K562 (cell line): ENCODE data around the gene ITGB2. TPM values are rescaled to one million over a fixed set of nuclear protein-coding genes. Genes with fewer than 3 reads are reported as not detected.

ENCODE experiments used
- ARID2 ChIP-seq: fragments of 450-650 bp; IDR thresholded peaks from 2 replicates; pipeline ENCODE4 v1.6.1; 2017; ENCODE audit warnings: antibody characterized with exemption, mild to moderate bottlenecking
- BCOR ChIP-seq: fragments of 450-650 bp; IDR thresholded peaks from 2 replicates; pipeline ENCODE4 v1.6.1; 2016
- ESRRA ChIP-seq: fragments of 450-650 bp; IDR thresholded peaks from 2 replicates; pipeline ENCODE4 v1.6.1; 2014; ENCODE audit warnings: low read depth, mild to moderate bottlenecking, moderate library complexity, borderline replicate concordance
- ESRRB ChIP-seq: fragments of 250-450 bp; sonication (Bioruptor Pico); IDR thresholded peaks from 2 replicates; pipeline ENCODE4 v1.5.0; 2020; ENCODE audit warnings: mild to moderate bottlenecking, moderate library complexity, borderline replicate concordance
- ETV6 ChIP-seq, 3 experiments: fragments of 150-350 bp in 1 of 3; sonication (generic) in 1 of 3; formaldehyde crosslinking in 1 of 3; IDR thresholded peaks; 2 replicates each; pipeline versions ENCODE4 v1.6.1 to v1.8.0; 2014 to 2022; ENCODE audit warnings: borderline replicate concordance in 2 of 3, low read depth in 2 of 3, antibody characterized with exemption in 1 of 3, low read length in 1 of 3, mild to moderate bottlenecking in 1 of 3, missing genetic modification reagents in 1 of 3
- FOS ChIP-seq: IDR thresholded peaks from 3 replicates; pipeline ENCODE4 v1.6.1; 2011; ENCODE audit not compliant: insufficient read length; ENCODE audit errors: extremely low read depth
- FOXA3 ChIP-seq, 2 experiments: fragments of 450-650 bp in 1 of 2; sonication (generic) in 1 of 2; formaldehyde crosslinking; IDR thresholded peaks in 1 of 2; conservative IDR thresholded peaks in 1 of 2; 2 replicates each; pipeline versions ENCODE4 v1.4.0 to v1.8.0; 2020 to 2022; ENCODE audit warnings: mild to moderate bottlenecking in 2 of 2, missing genetic modification reagents in 1 of 2
- HDAC8 ChIP-seq: fragments of 450-650 bp; IDR thresholded peaks from 2 replicates; pipeline ENCODE4 v1.6.1; 2016; ENCODE audit warnings: mild to moderate bottlenecking, missing genetic modification characterization, moderate library complexity, missing compliant biosample characterization
- HNRNPLL ChIP-seq: fragments of 200-400 bp; formaldehyde crosslinking; IDR thresholded peaks from 2 replicates; pipeline ENCODE4 v1.6.1; 2017; ENCODE audit warnings: low read length, low read depth, mild to moderate bottlenecking; ENCODE audit not compliant: poor library complexity, severe bottlenecking
- IFI16 ChIP-seq: fragments of 250-450 bp; sonication (Bioruptor Pico); IDR thresholded peaks from 2 replicates; pipeline ENCODE4 v2.1.2; 2022; ENCODE audit warnings: mild to moderate bottlenecking, inconsistent platforms
- KAT8 ChIP-seq: fragments of 450-650 bp; IDR thresholded peaks from 2 replicates; pipeline ENCODE4 v1.6.1; 2016; ENCODE audit warnings: low read depth, mild to moderate bottlenecking
- MIER1 ChIP-seq: fragments of 450-650 bp; IDR thresholded peaks from 2 replicates; pipeline ENCODE4 v1.6.1; 2016; ENCODE audit warnings: antibody characterized with exemption, mild to moderate bottlenecking, low read depth
- NCOR1 ChIP-seq: fragments of 450-650 bp; IDR thresholded peaks from 2 replicates; pipeline ENCODE4 v1.6.1; 2016; ENCODE audit warnings: mild to moderate bottlenecking, moderate library complexity
- PPARD ChIP-seq: fragments of 250-450 bp; sonication (Bioruptor Pico); IDR thresholded peaks from 2 replicates; pipeline ENCODE4 v1.8.0; 2022; ENCODE audit warnings: inconsistent platforms, mild to moderate bottlenecking, moderate library complexity
- PTTG1 ChIP-seq: fragments of 450-650 bp; IDR thresholded peaks from 2 replicates; pipeline ENCODE4 v1.6.1; 2016; ENCODE audit warnings: low read depth, mild to moderate bottlenecking, missing genetic modification characterization, missing compliant biosample characterization
- RHOXF2B ChIP-seq: fragments of 250-450 bp; sonication (Bioruptor Pico); conservative IDR thresholded peaks from 2 replicates; pipeline ENCODE4 v1.5.1; 2021
- SAFB2 ChIP-seq: fragments of 200-400 bp; formaldehyde crosslinking; IDR thresholded peaks from 2 replicates; pipeline ENCODE4 v1.6.1; 2018; ENCODE audit warnings: borderline replicate concordance, low read length, low read depth, moderate library complexity; ENCODE audit not compliant: severe bottlenecking
- SOX6 ChIP-seq: fragments of 450-650 bp; IDR thresholded peaks from 2 replicates; pipeline ENCODE4 v1.6.1; 2014; ENCODE audit warnings: mild to moderate bottlenecking
- STAT5B ChIP-seq: fragments of 250-450 bp; sonication (Bioruptor Pico); IDR thresholded peaks from 2 replicates; pipeline ENCODE4 v1.8.0; 2021; ENCODE audit warnings: mild to moderate bottlenecking, inconsistent platforms
- TFAM ChIP-seq: fragments of 250-450 bp; sonication (Bioruptor Pico); conservative IDR thresholded peaks from 2 replicates; pipeline ENCODE4 v1.5.0; 2021; ENCODE audit warnings: mild to moderate bottlenecking, moderate library complexity
- ZFP1 ChIP-seq: fragments of 450-650 bp; formaldehyde crosslinking; IDR thresholded peaks from 2 replicates; pipeline ENCODE4 v1.4.0; 2020; ENCODE audit warnings: mild to moderate bottlenecking, mixed read lengths
- ZNF717 ChIP-seq: fragments of 250-450 bp; sonication (Bioruptor Pico); IDR thresholded peaks from 2 replicates; pipeline ENCODE4 v1.5.0; 2021
- ZSCAN29 ChIP-seq: fragments of 450-650 bp; IDR thresholded peaks from 2 replicates; pipeline ENCODE4 v1.6.1; 2017
- polyA plus RNA-seq, 8 experiments: library from polyadenylated mRNA; depleted of rRNA in 4 of 8; stranded (reverse) in 5 of 8; unstranded in 3 of 8; fragments of >200 nt; fragmentation: Nextera tagmentation in 2 of 8; fragmentation: Illumina TruSeq in 1 of 8; extraction: Ambion mirVana in 2 of 8; extraction: Trizol in 1 of 8; gene quantifications; 2 replicates each; pipeline versions ENCODE4 v1.2.1 to v1.2.3, GENCODE V29; 2011 to 2014; ENCODE audit warnings: inconsistent platforms in 1 of 8, missing spikeins in 1 of 8
- total RNA-seq, 7 experiments: library from RNA; depleted of rRNA in 6 of 7; stranded (reverse); fragments of >200 nt in 6 of 7; fragmentation: Illumina TruSeq in 2 of 7; extraction: Trizol in 2 of 7; gene quantifications; 2 replicates each; pipeline versions ENCODE4 v1.2.1 to v1.2.3, GENCODE V29; 2011 to 2021; ENCODE audit warnings: low replicate concordance in 1 of 7
- TF ChIP-seq, protein P1 (sequence below), 2 experiments: fragments of 250-450 bp in 1 of 2; fragments of 450-650 bp in 1 of 2; sonication (Bioruptor Pico) in 1 of 2; IDR thresholded peaks; 2 replicates each; pipeline versions ENCODE4 v1.6.1 to v1.8.0; 2016 to 2021; ENCODE audit warnings: mild to moderate bottlenecking in 2 of 2, moderate library complexity in 2 of 2, missing compliant biosample characterization in 1 of 2, missing genetic modification characterization in 1 of 2
- TF ChIP-seq, protein P2 (sequence below): fragments of 250-450 bp; sonication (Bioruptor Pico); IDR thresholded peaks from 2 replicates; pipeline ENCODE4 v1.4.0; 2020; ENCODE audit warnings: mild to moderate bottlenecking
- TF ChIP-seq, protein P3 (sequence below): fragments of 250-450 bp; sonication (Bioruptor Pico); IDR thresholded peaks from 2 replicates; pipeline ENCODE4 v1.8.0; 2021; ENCODE audit warnings: moderate library complexity, mild to moderate bottlenecking, inconsistent platforms

ITGB2 gene
- total and polyA plus RNA-seq, 9 of the 15 experiments (the other 6 are each of a cell fraction or from before 2014, with no cell fraction given), result 0.07 to 1.3 (median 0.51) TPM; not detected in 2

DNA sequence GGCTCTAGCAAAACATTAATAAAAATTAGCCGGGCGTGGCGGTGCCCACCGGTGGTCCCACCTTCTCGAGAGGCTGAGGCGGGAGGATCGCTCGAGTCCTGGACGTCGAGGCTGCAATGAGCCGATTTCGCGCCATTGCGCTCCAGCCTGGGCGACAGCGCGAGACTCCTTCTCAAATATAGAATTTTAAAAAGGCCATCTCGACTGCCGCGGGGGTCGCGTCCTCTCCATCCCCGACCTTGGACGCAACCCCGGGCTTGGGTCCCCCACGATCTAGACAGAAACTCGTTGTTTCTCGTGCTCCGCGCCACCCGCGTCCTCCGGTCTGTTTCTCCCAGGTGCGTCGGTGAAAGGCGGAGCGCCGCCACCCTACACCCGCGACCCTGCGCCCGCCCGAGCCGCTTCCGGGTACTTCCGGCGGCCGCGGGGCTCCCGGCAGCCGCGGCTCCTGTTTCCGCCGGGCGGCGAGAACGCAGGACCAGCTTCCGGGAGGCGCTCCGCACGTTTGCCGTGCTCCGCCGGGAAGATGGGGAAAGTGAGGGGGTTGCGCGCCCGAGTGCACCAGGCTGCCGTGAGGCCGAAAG lies 18.9 kb upstream of the ITGB2 start, which contains the start of gene SLX9 (continued):
- TF ChIP-seq, protein P1, sequence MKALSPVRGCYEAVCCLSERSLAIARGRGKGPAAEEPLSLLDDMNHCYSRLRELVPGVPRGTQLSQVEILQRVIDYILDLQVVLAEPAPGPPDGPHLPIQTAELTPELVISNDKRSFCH (CRISPR knock-in tag; IDR thresholded peaks at IDR 0.05), result no peak
- TF ChIP-seq, protein P1 (tag; IDR thresholded peaks at IDR 0.05), result peak; percentile 79
- TF ChIP-seq SOX6, result peak; percentile 63
- no peak for TF ChIP-seq TFAM
- TF ChIP-seq ZNF717 (CRISPR knock-in tag), result no peak
- TF ChIP-seq FOXA3 (CRISPR knock-in tag; conservative IDR thresholded peaks at IDR 0.05 in 1 of 2, IDR thresholded peaks at IDR 0.05 in 1 of 2), result no peak
- peak; percentile 77; the same call in 1 of the 2 replicates for TF ChIP-seq RHOXF2B (CRISPR knock-in tag)
- 0 out of 2 replicates have a peak, but pooled peaks have one; percentile 28 for TF ChIP-seq IFI16
- TF ChIP-seq, protein P2, sequence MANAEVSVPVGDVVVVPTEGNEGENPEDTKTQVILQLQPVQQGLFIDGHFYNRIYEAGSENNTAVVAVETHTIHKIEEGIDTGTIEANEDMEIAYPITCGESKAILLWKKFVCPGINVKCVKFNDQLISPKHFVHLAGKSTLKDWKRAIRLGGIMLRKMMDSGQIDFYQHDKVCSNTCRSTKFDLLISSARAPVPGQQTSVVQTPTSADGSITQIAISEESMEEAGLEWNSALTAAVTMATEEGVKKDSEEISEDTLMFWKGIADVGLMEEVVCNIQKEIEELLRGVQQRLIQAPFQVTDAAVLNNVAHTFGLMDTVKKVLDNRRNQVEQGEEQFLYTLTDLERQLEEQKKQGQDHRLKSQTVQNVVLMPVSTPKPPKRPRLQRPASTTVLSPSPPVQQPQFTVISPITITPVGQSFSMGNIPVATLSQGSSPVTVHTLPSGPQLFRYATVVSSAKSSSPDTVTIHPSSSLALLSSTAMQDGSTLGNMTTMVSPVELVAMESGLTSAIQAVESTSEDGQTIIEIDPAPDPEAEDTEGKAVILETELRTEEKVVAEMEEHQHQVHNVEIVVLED (CRISPR knock-in tag), result peak; percentile 92
- no peak for TF ChIP-seq PPARD (CRISPR knock-in tag)
- TF ChIP-seq HDAC8 (tag), result peak; percentile 47; the same call in 1 of the 2 replicates
- TF ChIP-seq KAT8, result no peak
- peak; percentile 90 for TF ChIP-seq BCOR
- TF ChIP-seq MIER1, result 0 out of 2 replicates have a peak, but pooled peaks have one; percentile 23
- no peak for TF ChIP-seq PTTG1 (tag)
- peak in 1 of 2 experiments; percentile 57; a peak in 1 of 4 replicates for TF ChIP-seq ETV6 (IDR thresholded peaks at IDR 0.05; ENCODE audit: borderline replicate concordance in 1 of 2, low read depth in 2 of 2, low read length in 1 of 2)
- TF ChIP-seq ETV6 (CRISPR knock-in tag; IDR thresholded peaks at IDR 0.05; ENCODE audit: borderline replicate concordance), result 0 out of 2 replicates have a peak, but pooled peaks have one; percentile 47
- no peak for TF ChIP-seq ZFP1 (CRISPR knock-in tag)
- TF ChIP-seq, protein P3, sequence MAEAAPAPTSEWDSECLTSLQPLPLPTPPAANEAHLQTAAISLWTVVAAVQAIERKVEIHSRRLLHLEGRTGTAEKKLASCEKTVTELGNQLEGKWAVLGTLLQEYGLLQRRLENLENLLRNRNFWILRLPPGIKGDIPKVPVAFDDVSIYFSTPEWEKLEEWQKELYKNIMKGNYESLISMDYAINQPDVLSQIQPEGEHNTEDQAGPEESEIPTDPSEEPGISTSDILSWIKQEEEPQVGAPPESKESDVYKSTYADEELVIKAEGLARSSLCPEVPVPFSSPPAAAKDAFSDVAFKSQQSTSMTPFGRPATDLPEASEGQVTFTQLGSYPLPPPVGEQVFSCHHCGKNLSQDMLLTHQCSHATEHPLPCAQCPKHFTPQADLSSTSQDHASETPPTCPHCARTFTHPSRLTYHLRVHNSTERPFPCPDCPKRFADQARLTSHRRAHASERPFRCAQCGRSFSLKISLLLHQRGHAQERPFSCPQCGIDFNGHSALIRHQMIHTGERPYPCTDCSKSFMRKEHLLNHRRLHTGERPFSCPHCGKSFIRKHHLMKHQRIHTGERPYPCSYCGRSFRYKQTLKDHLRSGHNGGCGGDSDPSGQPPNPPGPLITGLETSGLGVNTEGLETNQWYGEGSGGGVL (CRISPR knock-in tag), result no peak
- TF ChIP-seq HNRNPLL, result peak; percentile 84
- no peak for TF ChIP-seq ESRRB (CRISPR knock-in tag)
- no peak for TF ChIP-seq FOS
- TF ChIP-seq SAFB2, result no peak
- TF ChIP-seq NCOR1, result no peak
- TF ChIP-seq ESRRA, result peak; percentile 82
- no peak for TF ChIP-seq STAT5B (CRISPR knock-in tag)
- TF ChIP-seq ARID2, result no peak
- TF ChIP-seq ZSCAN29, result no peak
